NCI-H2107 (cell line): ENCODE measurements around the gene SLC25A22.

Experiments
- DNase-seq: peaks from one replicate; lab custom pipeline; 2025; lab: John Stamatoyannopoulos, UW

SLC25A22 gene

DNA sequence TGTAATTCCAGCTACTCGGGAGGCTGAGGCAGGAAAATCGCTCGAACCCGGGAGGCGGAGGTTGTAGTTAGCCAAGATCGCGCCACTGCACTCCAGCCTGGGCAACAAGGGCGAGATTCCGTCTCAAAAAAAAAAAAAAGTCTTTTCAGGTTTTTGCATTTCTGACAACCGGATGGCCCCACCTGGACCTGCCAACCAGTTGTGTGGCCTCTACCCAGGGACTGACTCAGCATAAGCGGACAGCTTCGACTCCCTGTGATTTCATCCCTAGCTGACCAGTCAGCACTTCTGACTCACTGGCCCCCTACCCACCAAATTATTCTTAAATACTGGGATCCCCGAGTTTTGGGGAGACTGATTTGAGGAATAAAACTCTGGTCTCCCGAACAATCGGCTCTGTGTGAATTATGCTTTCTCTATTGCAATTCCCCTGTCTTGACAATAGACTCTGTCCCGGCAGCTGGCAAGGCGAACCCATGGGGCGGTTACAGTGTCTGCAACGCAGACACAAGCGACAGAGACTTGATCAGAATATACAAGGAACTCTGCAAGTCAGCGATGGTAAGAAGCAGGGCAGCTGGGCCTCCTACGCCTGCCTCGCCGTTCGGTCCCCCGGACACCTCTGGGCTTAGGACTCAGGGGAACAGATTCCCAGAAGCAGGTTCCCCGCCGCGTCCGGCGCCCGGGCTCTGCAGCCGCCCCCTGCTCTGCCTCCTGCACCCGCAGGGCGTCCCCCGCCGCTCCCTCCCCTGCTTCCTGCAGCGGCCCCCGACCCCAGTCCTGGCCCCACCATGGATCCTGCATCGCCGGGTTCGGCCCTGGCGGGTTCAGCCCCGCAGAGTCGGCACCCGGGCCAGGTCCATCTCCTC lies 51.6 kb downstream of the SLC25A22 start:
- no peak for DNase-seq

- DNase-seq = no peak
Observed at GRCh38 chr11:745428-745827, 52.7 kb downstream of the SLC25A22 start.

GRCh38 chr11:742571-743201 lies 55.4 kb downstream of the SLC25A22 start:
- DNase-seq = no peak

DNA sequence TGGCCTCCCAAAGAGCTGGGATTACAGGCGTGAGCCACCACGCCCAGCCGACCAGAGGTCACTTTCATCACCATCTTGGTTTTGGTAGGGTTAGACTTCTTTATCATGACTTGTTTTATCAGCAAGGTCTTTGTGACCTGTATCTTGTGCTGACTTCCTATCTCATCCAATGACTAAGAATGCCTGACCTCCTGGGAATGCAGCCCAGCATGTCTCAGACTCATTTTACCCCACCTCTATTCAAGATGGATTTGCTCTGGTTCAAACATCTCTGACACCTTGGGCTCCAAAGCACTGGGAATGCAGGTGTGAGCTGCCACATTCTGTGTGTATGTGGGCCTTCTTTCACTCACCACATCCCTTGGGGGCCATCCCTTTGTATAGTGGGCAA lies 55.9 kb downstream of the SLC25A22 start:
- DNase-seq = no peak
